Neural cell (in vitro differentiated cells): ENCODE measurements around the gene ACTMAP. TPM values are rescaled to one million over a fixed set of nuclear protein-coding genes. Genes with fewer than 3 reads are reported as not detected.

Experiments used
- H2AFZ ChIP-seq: fragments of 200-600, 300-800 bp; sonication (generic), shearing (Covaris generic); 2 replicates; pipeline ENCODE4 v1.6.0; 2014; ENCODE audit warnings: low read depth, mild to moderate bottlenecking, antibody characterized with exemption, low read length, moderate library complexity
- H3F3A ChIP-seq: fragments of 200-600 bp; shearing (Covaris generic); 2 replicates; pipeline ENCODE4 v1.6.1; 2016; ENCODE audit warnings: mild to moderate bottlenecking, moderate library complexity, mixed read lengths, antibody characterized with exemption, low read length; ENCODE audit not compliant: insufficient read depth, poor library complexity, severe bottlenecking
- H3K27ac ChIP-seq: fragments of 200-600, 300-800 bp; sonication (generic), shearing (Covaris generic); 2 replicates; pipeline ENCODE4 v1.5.1; 2014; ENCODE audit warnings: mild to moderate bottlenecking, low read length, moderate library complexity
- H3K27me3 ChIP-seq: fragments of 300-800, 200-600 bp; sonication (generic), shearing (Covaris generic); 2 replicates; pipeline ENCODE4 v1.6.0; 2014; ENCODE audit warnings: mild to moderate bottlenecking, low read depth, low read length, moderate library complexity; ENCODE audit not compliant: insufficient read depth
- H3K36me3 ChIP-seq: fragments of 300-800, 200-600 bp; sonication (generic), shearing (Covaris generic); 2 replicates; pipeline ENCODE4 v1.5.1; 2014; ENCODE audit warnings: mild to moderate bottlenecking, antibody characterized with exemption, low read length, moderate library complexity; ENCODE audit not compliant: insufficient read depth
- H3K4me2 ChIP-seq: fragments of 300-800, 200-600 bp; sonication (generic), shearing (Covaris generic); 2 replicates; pipeline ENCODE4 v1.6.0; 2014; ENCODE audit warnings: mild to moderate bottlenecking, low read length
- H3K4me3 ChIP-seq: fragments of 300-800, 200-600 bp; sonication (generic), shearing (Covaris generic); 2 replicates; pipeline ENCODE4 v1.5.1; 2014; ENCODE audit warnings: mild to moderate bottlenecking, low read length, moderate library complexity
- H3K79me2 ChIP-seq: fragments of 200-600 bp; shearing (Covaris generic); replicated peaks from 2 replicates; pipeline ENCODE4 v1.6.0; 2014; ENCODE audit warnings: mild to moderate bottlenecking, low read length, moderate library complexity; ENCODE audit not compliant: insufficient read depth
- H3K9ac ChIP-seq: fragments of 300-800, 200-600 bp; sonication (generic), shearing (Covaris generic); 2 replicates; pipeline ENCODE4 v1.6.1; 2016; ENCODE audit warnings: mild to moderate bottlenecking, low read length, mixed read lengths
- H3K9me2 ChIP-seq: fragments of 200-600 bp; shearing (Covaris generic); 2 replicates; pipeline ENCODE4 v1.6.1; 2016; ENCODE audit warnings: mild to moderate bottlenecking, low read length, mixed read lengths; ENCODE audit not compliant: insufficient read depth
- H3K9me3 ChIP-seq: fragments of 200-600, 300-800 bp; sonication (generic), shearing (Covaris generic); 2 replicates; pipeline ENCODE4 v1.6.1; 2016; ENCODE audit warnings: mild to moderate bottlenecking, mixed run types, low read length, moderate library complexity, mixed read lengths
- H4K20me1 ChIP-seq: fragments of 200-600 bp; shearing (Covaris generic); 2 replicates; pipeline ENCODE4 v1.6.1; 2016; ENCODE audit warnings: mild to moderate bottlenecking, mixed run types; ENCODE audit not compliant: insufficient read depth
- EP300 ChIP-seq: fragments of 450-650 bp; conservative IDR thresholded peaks from 2 replicates; pipeline ENCODE4 v1.6.1; 2014; ENCODE audit warnings: antibody characterized with exemption, mild to moderate bottlenecking, moderate library complexity; ENCODE audit not compliant: poor library complexity, severe bottlenecking
- EZH2 ChIP-seq: fragments of 200-600, 300-800 bp; shearing (Covaris generic), sonication (generic); IDR thresholded peaks from 2 replicates; pipeline ENCODE4 v1.6.1; 2014; ENCODE audit warnings: antibody characterized with exemption, low read length, borderline replicate concordance, mild to moderate bottlenecking; ENCODE audit not compliant: insufficient read depth, poor library complexity, severe bottlenecking
- MXI1 ChIP-seq: fragments of 450-650 bp; conservative IDR thresholded peaks from 2 replicates; pipeline ENCODE4 v1.6.1; 2014; ENCODE audit warnings: antibody characterized with exemption, mild to moderate bottlenecking; ENCODE audit not compliant: poor library complexity, severe bottlenecking
- POLR2AphosphoS5 ChIP-seq: IDR thresholded peaks from 2 replicates; pipeline ENCODE4 v1.6.1; 2012
- RAD21 ChIP-seq: fragments of 450-650 bp; conservative IDR thresholded peaks from 2 replicates; pipeline ENCODE4 v1.6.1; 2014; ENCODE audit warnings: antibody characterized with exemption, mild to moderate bottlenecking, moderate library complexity
- REST ChIP-seq: IDR thresholded peaks from 2 replicates; pipeline ENCODE4 v1.6.1; 2012; ENCODE audit warnings: borderline replicate concordance
- SMC3 ChIP-seq: fragments of 450-650 bp; conservative IDR thresholded peaks from 2 replicates; pipeline ENCODE4 v1.6.1; 2014; ENCODE audit warnings: antibody characterized with exemption, mild to moderate bottlenecking, moderate library complexity; ENCODE audit not compliant: poor library complexity
- TAF1 ChIP-seq: IDR thresholded peaks from 2 replicates; pipeline ENCODE4 v1.6.1; 2012; ENCODE audit warnings: low read depth
- polyA plus RNA-seq: library from polyadenylated mRNA; depleted of rRNA; stranded (reverse); fragments of >200 nt; gene quantifications from 2 replicates; pipeline ENCODE4 v1.2.3, GENCODE V29; 2014
- TF ChIP-seq, protein P1 (sequence below): fragments of 450-650 bp; IDR thresholded peaks from 2 replicates; pipeline ENCODE4 v1.5.1; 2014; ENCODE audit warnings: antibody characterized with exemption, mild to moderate bottlenecking, moderate library complexity; ENCODE audit not compliant: poor library complexity, severe bottlenecking

ACTMAP gene
- polyA plus RNA-seq, 1 donor from 2014 or later = not detected

DNA sequence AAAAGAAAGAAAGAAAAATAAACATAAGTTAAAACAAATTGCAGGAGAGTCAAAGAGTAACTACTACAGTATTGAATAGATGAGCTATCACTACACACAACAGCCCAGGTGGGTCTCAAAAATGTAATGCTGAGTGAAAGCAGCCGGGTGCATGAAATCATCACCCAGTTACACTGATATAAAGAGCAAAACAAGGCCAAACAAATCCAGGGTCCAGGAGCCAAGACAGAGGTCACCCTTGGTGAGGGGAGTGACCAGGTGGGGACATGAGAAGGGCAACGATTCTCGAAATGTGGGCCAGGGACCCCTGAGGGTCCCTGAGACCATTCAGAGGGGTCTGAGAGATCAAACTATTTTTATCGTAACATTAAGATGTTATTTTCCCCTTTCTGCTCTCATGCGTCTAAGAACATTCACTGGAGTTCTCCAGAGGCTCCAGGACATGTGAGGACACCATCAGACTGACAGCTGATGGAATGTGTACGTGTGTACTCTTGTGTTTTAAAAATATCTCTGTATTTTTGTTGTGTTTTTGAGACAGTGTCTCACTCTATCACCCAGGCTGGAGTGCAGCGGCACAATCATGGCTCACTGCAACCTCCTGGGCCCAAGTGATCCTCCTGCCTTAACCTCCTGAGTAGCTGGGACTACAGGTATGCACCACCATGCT is 44.2 kb downstream of the ACTMAP start:
- peaks cover 8% of the 10 kb centered on the region for H3K36me3 ChIP-seq

DNA sequence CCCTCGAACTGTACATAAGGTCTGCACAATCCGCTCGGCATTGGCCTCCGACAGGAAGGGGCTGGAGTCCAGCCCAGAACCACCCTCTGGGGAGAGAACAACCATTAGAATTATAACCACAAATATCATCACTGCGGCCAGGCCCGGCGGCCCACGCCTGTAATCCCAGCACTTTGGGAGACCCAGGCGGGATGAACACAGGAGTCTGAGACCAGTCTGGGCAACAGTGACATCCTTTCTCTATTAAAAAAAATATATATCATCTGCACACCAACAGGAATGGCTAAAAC is 45.0 kb downstream of the ACTMAP start:
- Histone ChIP-seq H3K27me3 (no peaks in the 10 kb centered on the region), H3K4me2 (no peak overlapping the region), H3K4me3 (no peak overlapping the region), H3K79me2 (no peaks in the 10 kb centered on the region), H3K9ac (no peak overlapping the region), H2AFZ (no peak overlapping the region), H3K36me3 (peaks cover 8% of the 10 kb centered on the region), H3K27ac (no peak overlapping the region), H3K9me2 (no peaks in the 10 kb centered on the region), H4K20me1 (no peaks in the 10 kb centered on the region), H3K9me3 (no peaks in the 10 kb centered on the region), H3F3A (no peaks in the 10 kb centered on the region)
- TF ChIP-seq, protein P1, sequence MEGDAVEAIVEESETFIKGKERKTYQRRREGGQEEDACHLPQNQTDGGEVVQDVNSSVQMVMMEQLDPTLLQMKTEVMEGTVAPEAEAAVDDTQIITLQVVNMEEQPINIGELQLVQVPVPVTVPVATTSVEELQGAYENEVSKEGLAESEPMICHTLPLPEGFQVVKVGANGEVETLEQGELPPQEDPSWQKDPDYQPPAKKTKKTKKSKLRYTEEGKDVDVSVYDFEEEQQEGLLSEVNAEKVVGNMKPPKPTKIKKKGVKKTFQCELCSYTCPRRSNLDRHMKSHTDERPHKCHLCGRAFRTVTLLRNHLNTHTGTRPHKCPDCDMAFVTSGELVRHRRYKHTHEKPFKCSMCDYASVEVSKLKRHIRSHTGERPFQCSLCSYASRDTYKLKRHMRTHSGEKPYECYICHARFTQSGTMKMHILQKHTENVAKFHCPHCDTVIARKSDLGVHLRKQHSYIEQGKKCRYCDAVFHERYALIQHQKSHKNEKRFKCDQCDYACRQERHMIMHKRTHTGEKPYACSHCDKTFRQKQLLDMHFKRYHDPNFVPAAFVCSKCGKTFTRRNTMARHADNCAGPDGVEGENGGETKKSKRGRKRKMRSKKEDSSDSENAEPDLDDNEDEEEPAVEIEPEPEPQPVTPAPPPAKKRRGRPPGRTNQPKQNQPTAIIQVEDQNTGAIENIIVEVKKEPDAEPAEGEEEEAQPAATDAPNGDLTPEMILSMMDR = no peak
- no peak for TF ChIP-seq RAD21

More for the DNA sequence above, 44.2 kb downstream of the ACTMAP start:
- no peak overlapping the region for H3K4me3 ChIP-seq
- no peaks in the 10 kb centered on the region for H3K9me3 ChIP-seq
- no peaks in the 10 kb centered on the region for H4K20me1 ChIP-seq
- H3K27ac ChIP-seq = no peak overlapping the region
- TF ChIP-seq, protein P1 = no peak
- TF ChIP-seq SMC3 = no peak
- H3K9me2 ChIP-seq = no peaks in the 10 kb centered on the region
- no peaks in the 10 kb centered on the region for H3F3A ChIP-seq
- H3K4me2 ChIP-seq = no peak overlapping the region
- H3K9ac ChIP-seq = no peak overlapping the region
- H2AFZ ChIP-seq = no peak overlapping the region
- no peaks in the 10 kb centered on the region for H3K79me2 ChIP-seq
- no peaks in the 10 kb centered on the region for H3K27me3 ChIP-seq

DNA sequence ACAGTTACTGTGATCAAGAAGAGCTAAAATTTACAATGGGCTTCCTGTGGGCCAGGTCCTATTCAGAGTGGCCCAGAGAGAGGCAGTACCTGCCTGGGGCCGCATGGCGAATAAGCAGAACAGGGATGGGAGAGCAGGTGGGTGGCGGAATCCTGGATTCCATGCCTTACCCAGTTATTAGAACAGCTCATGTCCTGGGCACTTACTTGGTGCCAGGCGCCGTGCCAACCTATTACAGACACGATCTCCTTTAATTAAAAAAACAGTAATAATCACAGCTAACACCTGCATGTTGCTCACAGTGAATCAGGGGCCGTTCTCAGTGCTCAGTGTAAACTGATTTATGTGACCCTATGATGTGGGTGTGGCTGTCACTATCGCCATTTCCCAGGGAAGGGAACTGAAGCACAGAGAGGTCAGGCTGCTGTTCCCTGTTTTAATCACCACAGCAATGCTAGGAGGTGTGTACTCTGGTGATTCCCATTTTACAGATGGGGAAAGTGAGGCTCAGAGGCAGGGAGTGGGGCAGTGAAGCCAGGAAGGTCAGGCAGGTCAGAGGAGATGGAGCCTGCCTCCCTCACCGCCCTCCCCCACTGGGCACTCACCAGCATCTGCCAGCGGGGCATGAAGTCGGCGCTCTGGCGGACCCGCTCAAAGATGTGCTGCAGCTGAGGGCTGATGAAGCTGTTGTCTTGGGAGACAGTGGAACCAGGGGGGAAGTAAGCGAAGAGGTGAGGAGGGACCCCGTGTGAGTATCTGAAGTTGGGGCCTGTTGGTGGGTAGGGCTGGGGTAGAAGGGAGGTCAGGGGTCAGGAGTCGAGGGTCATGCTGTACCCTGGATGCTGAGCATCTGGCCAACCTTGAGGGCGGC is 45.6 kb downstream of the ACTMAP start:
- no peaks in the 10 kb centered on the region for H3K9me2 ChIP-seq
- no peak overlapping the region for H3K27ac ChIP-seq
- H3K4me3 ChIP-seq = no peak overlapping the region
- H3F3A ChIP-seq = no peaks in the 10 kb centered on the region
- no peaks in the 10 kb centered on the region for H4K20me1 ChIP-seq
- H3K9ac ChIP-seq = no peak overlapping the region
- no peak for TF ChIP-seq REST
- TF ChIP-seq TAF1 = no peak
- no peak for TF ChIP-seq POLR2AphosphoS5
- TF ChIP-seq SMC3 = no peak
- TF ChIP-seq, protein P1 = no peak
- no peak for TF ChIP-seq EP300
- no peak for TF ChIP-seq MXI1
- TF ChIP-seq RAD21 = no peak
- no peak for TF ChIP-seq EZH2
- no peak overlapping the region for H2AFZ ChIP-seq
- H3K36me3 ChIP-seq = peaks cover 8% of the 10 kb centered on the region
- no peaks in the 10 kb centered on the region for H3K27me3 ChIP-seq
- H3K9me3 ChIP-seq = no peaks in the 10 kb centered on the region
- H3K4me2 ChIP-seq = no peak overlapping the region
- H3K79me2 ChIP-seq = no peaks in the 10 kb centered on the region
